Natural killer cell treated with Interleukin-12 subunit alpha and Interleukin-12 subunit beta and Interleukin-15 and Interleukin-18, amount 100 ng/mL, for 72 hours (primary cell): Measurements from ENCODE around the gene TBC1D17. TPM values are rescaled to one million over a fixed set of nuclear protein-coding genes. Genes with fewer than 3 reads are reported as not detected.

ENCODE experiments used
- ATAC-seq, 2 donors: fragments of 150-1000 bp; cut with Tn5 transposase in 1 of 2; sonication (Bioruptor Pico), chemical (Tn5 transposase) in 1 of 2; 2 replicates each; pipeline ENCODE4 v1.10.0; 2021
- DNase-seq: peaks from one replicate; pipeline ENCODE4 v3.0.0; 2022; ENCODE audit warnings: low spot score
- H3K27ac Mint-ChIP-seq, 2 donors: 1 replicate in 1 of 2; 2 replicates in 1 of 2; pipeline ENCODE4 v1.8.0; 2022; ENCODE audit warnings: mixed read lengths in 2 of 2, mild to moderate bottlenecking in 1 of 2, moderate library complexity in 1 of 2
- H3K27me3 Mint-ChIP-seq, 2 donors: 1 replicate in 1 of 2; 2 replicates in 1 of 2; pipeline ENCODE4 v1.8.0; 2022; ENCODE audit warnings: mixed read lengths in 2 of 2
- H3K36me3 Mint-ChIP-seq: one replicate; pipeline ENCODE4 v1.8.0; 2022; ENCODE audit warnings: mixed read lengths
- H3K4me1 Mint-ChIP-seq, 2 donors: 1 replicate in 1 of 2; 2 replicates in 1 of 2; pipeline ENCODE4 v1.8.0; 2022; ENCODE audit warnings: low read depth in 2 of 2, mixed read lengths in 2 of 2, mild to moderate bottlenecking in 1 of 2
- H3K4me3 Mint-ChIP-seq: one replicate; pipeline ENCODE4 v1.8.0; 2022; ENCODE audit warnings: mixed read lengths
- H3K9me3 Mint-ChIP-seq: 2 replicates; pipeline ENCODE4 v1.8.0; 2022; ENCODE audit warnings: mixed read lengths
- total RNA-seq, 2 donors: library from RNA; stranded (reverse); gene quantifications; one replicate each; pipeline ENCODE4 v1.2.3, GENCODE V29; 2022

Gene TBC1D17
- total RNA-seq, 2 donors from 2014 or later = 26.0 to 34.0 TPM

GRCh38 chr19:49861107-49861506 is 16.4 kb upstream of the TBC1D17 start:
- Mint-ChIP-seq H3K9me3 (no peaks in the 10 kb centered on the region), H3K27me3 (no peaks in the 10 kb centered on the region), H3K4me3 (no peak overlapping the region), H3K4me1 (peaks cover 22 to 24% of the 10 kb centered on the region in 2 donors), H3K36me3 (no peaks in the 10 kb centered on the region), H3K27ac (no peak overlapping the region)
- no peak for ATAC-seq
- DNase-seq = no peak

GRCh38 chr19:49861541-49862378 is 15.7 kb upstream of the TBC1D17 start:
- Mint-ChIP-seq H3K4me3 (no peak overlapping the region), H3K36me3 (no peaks in the 10 kb centered on the region), H3K4me1 (peaks cover 28 to 31% of the 10 kb centered on the region in 2 donors), H3K9me3 (no peaks in the 10 kb centered on the region), H3K27me3 (no peaks in the 10 kb centered on the region), H3K27ac (no peak overlapping the region)
- ATAC-seq = no peak
- DNase-seq = no peak

- H3K9me3 Mint-ChIP-seq = no peaks in the 10 kb centered on the region
- ATAC-seq (no peak), DNase-seq (no peak)
- H3K36me3 Mint-ChIP-seq = no peaks in the 10 kb centered on the region
- no peak overlapping the region for H3K27ac Mint-ChIP-seq
- H3K4me1 Mint-ChIP-seq = peaks cover 32 to 35% of the 10 kb centered on the region in 2 donors
- no peaks in the 10 kb centered on the region for H3K27me3 Mint-ChIP-seq
- no peak overlapping the region for H3K4me3 Mint-ChIP-seq
Observed at GRCh38 chr19:49862391-49863253, 14.9 kb upstream of the TBC1D17 start.

GRCh38 chr19:49863254-49863934 is 14.1 kb upstream of the TBC1D17 start:
- Mint-ChIP-seq H3K4me1 (peaks cover 36 to 42% of the 10 kb centered on the region in 2 donors), H3K9me3 (no peaks in the 10 kb centered on the region), H3K27me3 (no peaks in the 10 kb centered on the region), H3K4me3 (no peak overlapping the region), H3K27ac (no peak overlapping the region), H3K36me3 (no peaks in the 10 kb centered on the region)
- DNase-seq (no peak), ATAC-seq (no peak)

- no peak for ATAC-seq
- no peaks in the 10 kb centered on the region for H3K36me3 Mint-ChIP-seq
- H3K27me3 Mint-ChIP-seq = no peaks in the 10 kb centered on the region
- H3K9me3 Mint-ChIP-seq = no peaks in the 10 kb centered on the region
- no peak overlapping the region for H3K4me3 Mint-ChIP-seq
- H3K4me1 Mint-ChIP-seq = peaks cover 36 to 42% of the 10 kb centered on the region in 2 donors
- DNase-seq = no peak
- H3K27ac Mint-ChIP-seq = no peak overlapping the region
Observed at GRCh38 chr19:49863935-49864320, 13.6 kb upstream of the TBC1D17 start.

GRCh38 chr19:49864890-49865289 is 12.6 kb upstream of the TBC1D17 start:
- H3K4me3 Mint-ChIP-seq = no peak overlapping the region
- H3K27me3 Mint-ChIP-seq = no peaks in the 10 kb centered on the region
- H3K27ac Mint-ChIP-seq = no peak overlapping the region
- no peaks in the 10 kb centered on the region for H3K36me3 Mint-ChIP-seq
- H3K9me3 Mint-ChIP-seq = no peaks in the 10 kb centered on the region
- no peak for DNase-seq
- peaks cover 36 to 42% of the 10 kb centered on the region in 2 donors for H3K4me1 Mint-ChIP-seq
- no peak for ATAC-seq

GRCh38 chr19:49866933-49867782 is 10.3 kb upstream of the TBC1D17 start, which contains the start of gene PNKP:
PNKP (minus strand) TSS chr19:49867576; CDS start chr19:49867204, 372 bp downstream.
- ATAC-seq (peak; percentile 74 to 79), DNase-seq (peak; percentile 97)
- Mint-ChIP-seq H3K27ac (no peak within 1 kb of the TSS), H3K9me3 (no peaks in the 10 kb centered on the region), H3K4me3 (peak within 1 kb of the TSS; percentile 92), H3K4me1 (peaks cover 46 to 51% of the 10 kb centered on the region in 2 donors), H3K27me3 (no peaks in the 10 kb centered on the region), H3K36me3 (no peaks in the 10 kb centered on the region)

- Mint-ChIP-seq H3K9me3 (no peaks in the 10 kb centered on the region), H3K27me3 (no peaks in the 10 kb centered on the region), H3K27ac (no peak overlapping the region), H3K36me3 (no peaks in the 10 kb centered on the region), H3K4me1 (peaks cover 40 to 46% of the 10 kb centered on the region in 2 donors), H3K4me3 (no peak overlapping the region)
- ATAC-seq (peak in 1 of 2 donors; percentile 1), DNase-seq (no peak)
Observed at GRCh38 chr19:49869009-49869483, 8.5 kb upstream of the TBC1D17 start.

GRCh38 chr19:49869484-49870308 is 7.8 kb upstream of the TBC1D17 start:
- no peaks in the 10 kb centered on the region for H3K36me3 Mint-ChIP-seq
- H3K4me3 Mint-ChIP-seq = no peak overlapping the region
- H3K27ac Mint-ChIP-seq = no peak overlapping the region
- H3K27me3 Mint-ChIP-seq = no peaks in the 10 kb centered on the region
- DNase-seq = peak; percentile 96
- ATAC-seq = peak; percentile 88 to 90
- peaks cover 34 to 39% of the 10 kb centered on the region in 2 donors for H3K4me1 Mint-ChIP-seq
- no peaks in the 10 kb centered on the region for H3K9me3 Mint-ChIP-seq

- Mint-ChIP-seq H3K27ac (no peak overlapping the region), H3K27me3 (no peaks in the 10 kb centered on the region), H3K36me3 (no peaks in the 10 kb centered on the region), H3K4me1 (peaks cover 36 to 41% of the 10 kb centered on the region in 2 donors), H3K4me3 (no peak overlapping the region), H3K9me3 (no peaks in the 10 kb centered on the region)
- no peak for ATAC-seq
- DNase-seq = no peak
Observed at GRCh38 chr19:49870309-49870901, 7.1 kb upstream of the TBC1D17 start.

- DNase-seq = no peak
- H3K27me3 Mint-ChIP-seq = no peaks in the 10 kb centered on the region
- no peaks in the 10 kb centered on the region for H3K9me3 Mint-ChIP-seq
- H3K4me3 Mint-ChIP-seq = no peak overlapping the region
- no peaks in the 10 kb centered on the region for H3K36me3 Mint-ChIP-seq
- peak overlapping the region; percentile 47 to 54 for H3K27ac Mint-ChIP-seq
- H3K4me1 Mint-ChIP-seq = peaks cover 32 to 35% of the 10 kb centered on the region in 2 donors
- no peak for ATAC-seq
Observed at GRCh38 chr19:49871349-49871985, 6.0 kb upstream of the TBC1D17 start.
